ENCODE results near the gene B3GALT4.

GRCh38 chr6:33316603-33317418 lies 39.9 kb downstream of the B3GALT4 start:
- TF ChIP-seq CTCF (conservative IDR thresholded peaks at IDR 0.05; ENCODE audit: low read depth, low read length) (no peak), EZH2 (IDR thresholded peaks at IDR 0.05; ENCODE audit: borderline replicate concordance, low read depth, low read length, poor library complexity, severe bottlenecking) (no peak)
